Measurements from ENCODE around the gene BIRC2.

Gene BIRC2

DNA sequence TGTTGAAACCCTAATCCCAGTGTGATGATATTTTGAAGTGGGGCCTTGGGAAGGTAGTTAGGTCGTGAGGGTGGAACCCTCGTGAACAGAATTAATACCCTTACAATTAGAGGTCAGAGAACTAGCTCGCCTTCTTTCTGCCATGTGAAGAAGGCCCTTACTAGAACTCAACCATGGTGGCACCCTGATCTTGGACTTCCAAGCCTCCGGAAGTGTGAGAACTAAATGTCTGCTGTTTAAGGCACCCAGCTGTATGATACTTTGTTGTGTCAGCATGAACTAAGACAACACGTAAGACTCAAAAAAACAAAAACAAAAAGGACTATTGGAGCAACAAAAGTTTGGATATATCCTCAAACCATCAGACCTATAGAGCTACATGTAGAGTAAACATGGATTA is 53.6 kb downstream of the BIRC2 start:
- H3K9me2 ChIP-seq (replicated peaks; ENCODE audit: control insufficient read depth, low read length) = no peaks in the 10 kb centered on the region
- no peaks in the 10 kb centered on the region for H3K27me3 ChIP-seq (ENCODE audit: control insufficient read depth, low read length)
- TF ChIP-seq, protein P1, sequence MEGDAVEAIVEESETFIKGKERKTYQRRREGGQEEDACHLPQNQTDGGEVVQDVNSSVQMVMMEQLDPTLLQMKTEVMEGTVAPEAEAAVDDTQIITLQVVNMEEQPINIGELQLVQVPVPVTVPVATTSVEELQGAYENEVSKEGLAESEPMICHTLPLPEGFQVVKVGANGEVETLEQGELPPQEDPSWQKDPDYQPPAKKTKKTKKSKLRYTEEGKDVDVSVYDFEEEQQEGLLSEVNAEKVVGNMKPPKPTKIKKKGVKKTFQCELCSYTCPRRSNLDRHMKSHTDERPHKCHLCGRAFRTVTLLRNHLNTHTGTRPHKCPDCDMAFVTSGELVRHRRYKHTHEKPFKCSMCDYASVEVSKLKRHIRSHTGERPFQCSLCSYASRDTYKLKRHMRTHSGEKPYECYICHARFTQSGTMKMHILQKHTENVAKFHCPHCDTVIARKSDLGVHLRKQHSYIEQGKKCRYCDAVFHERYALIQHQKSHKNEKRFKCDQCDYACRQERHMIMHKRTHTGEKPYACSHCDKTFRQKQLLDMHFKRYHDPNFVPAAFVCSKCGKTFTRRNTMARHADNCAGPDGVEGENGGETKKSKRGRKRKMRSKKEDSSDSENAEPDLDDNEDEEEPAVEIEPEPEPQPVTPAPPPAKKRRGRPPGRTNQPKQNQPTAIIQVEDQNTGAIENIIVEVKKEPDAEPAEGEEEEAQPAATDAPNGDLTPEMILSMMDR (IDR thresholded peaks at IDR 0.05; ENCODE audit: low read depth, low read length, poor library complexity, severe bottlenecking) = no peak
- TF ChIP-seq EZH2phosphoT487 (IDR thresholded peaks at IDR 0.05; ENCODE audit: borderline replicate concordance, low read length) = no peak
- H4K20me1 ChIP-seq (ENCODE audit: control insufficient read depth, insufficient read depth, low read depth, low read length) = no peaks in the 10 kb centered on the region
- H3K4me2 ChIP-seq (ENCODE audit: low read length) = no peak overlapping the region
- H3F3A ChIP-seq (ENCODE audit: control insufficient read depth, insufficient read depth) = peaks cover 10% of the 10 kb centered on the region
- H3K4me1 ChIP-seq (ENCODE audit: control insufficient read depth, low read length) = no peaks in the 10 kb centered on the region
- peaks cover 25% of the 10 kb centered on the region for H3K79me2 ChIP-seq (ENCODE audit: control insufficient read depth, low read length)
- H3K4me3 ChIP-seq (ENCODE audit: low read length) = no peak overlapping the region
- H3K36me3 ChIP-seq (ENCODE audit: control insufficient read depth, low read length) = peaks cover 79% of the 10 kb centered on the region
- no peaks in the 10 kb centered on the region for H3K9me3 ChIP-seq (ENCODE audit: control insufficient read depth, insufficient read depth, low read length)
- no peak overlapping the region for H3K27ac ChIP-seq (ENCODE audit: low read depth, low read length)

DNA sequence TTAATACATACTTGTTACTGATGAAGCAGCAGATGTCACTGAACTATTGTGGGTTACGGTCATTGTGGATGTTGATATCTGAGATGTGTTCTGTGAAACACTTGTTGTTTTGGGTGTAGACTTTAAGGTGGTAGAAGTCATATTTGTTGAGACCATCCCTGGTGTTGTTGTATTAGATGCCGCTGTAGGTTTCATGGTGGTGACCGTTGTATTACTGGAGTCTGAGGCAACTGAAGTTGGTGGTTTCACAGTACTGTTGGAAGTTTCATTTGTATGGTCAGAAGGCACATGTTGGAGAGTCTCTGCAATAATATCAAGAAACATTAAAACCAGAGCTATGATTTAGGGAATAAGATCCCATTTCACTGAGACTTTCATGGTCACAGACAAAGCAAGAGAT is 54.9 kb downstream of the BIRC2 start:
- no peak for TF ChIP-seq EZH2phosphoT487 (IDR thresholded peaks at IDR 0.05; ENCODE audit: borderline replicate concordance, low read length)
- Histone ChIP-seq H3K4me3 (ENCODE audit: low read length) (no peak overlapping the region), H3K36me3 (ENCODE audit: control insufficient read depth, low read length) (peaks cover 78% of the 10 kb centered on the region), H4K20me1 (ENCODE audit: control insufficient read depth, insufficient read depth, low read depth, low read length) (no peaks in the 10 kb centered on the region), H3F3A (ENCODE audit: control insufficient read depth, insufficient read depth) (peaks cover 10% of the 10 kb centered on the region), H3K27ac (ENCODE audit: low read depth, low read length) (no peak overlapping the region), H3K4me1 (ENCODE audit: control insufficient read depth, low read length) (no peaks in the 10 kb centered on the region), H3K27me3 (ENCODE audit: control insufficient read depth, low read length) (no peaks in the 10 kb centered on the region), H3K79me2 (ENCODE audit: control insufficient read depth, low read length) (peaks cover 37% of the 10 kb centered on the region), H3K9me3 (ENCODE audit: control insufficient read depth, insufficient read depth, low read length) (no peaks in the 10 kb centered on the region), H3K4me2 (ENCODE audit: low read length) (no peak overlapping the region), H3K9me2 (replicated peaks; ENCODE audit: control insufficient read depth, low read length) (no peaks in the 10 kb centered on the region)

DNA sequence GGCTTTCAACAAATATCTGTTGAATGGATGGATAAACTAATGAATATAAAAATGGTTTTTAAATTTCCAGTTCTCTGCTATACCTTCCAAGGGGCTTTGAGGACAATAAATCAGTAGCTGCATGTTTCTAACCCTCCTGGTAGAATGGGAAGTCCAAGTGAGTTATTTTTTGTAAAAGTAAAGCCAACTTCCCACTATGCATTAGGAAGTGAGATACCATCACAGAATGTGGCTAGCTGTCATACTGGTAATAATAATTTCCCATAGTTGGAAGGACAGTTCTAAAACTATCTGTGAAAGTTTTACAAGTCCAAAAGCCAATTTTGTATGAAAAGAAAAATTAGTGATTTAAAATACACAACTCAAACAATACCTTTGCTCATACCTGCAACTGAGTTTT is 55.5 kb downstream of the BIRC2 start:
- peaks cover 10% of the 10 kb centered on the region for H3F3A ChIP-seq (ENCODE audit: control insufficient read depth, insufficient read depth)
- H3K9me2 ChIP-seq (replicated peaks; ENCODE audit: control insufficient read depth, low read length) = no peaks in the 10 kb centered on the region
- no peaks in the 10 kb centered on the region for H3K9me3 ChIP-seq (ENCODE audit: control insufficient read depth, insufficient read depth, low read length)
- no peaks in the 10 kb centered on the region for H3K4me1 ChIP-seq (ENCODE audit: control insufficient read depth, low read length)
- no peak overlapping the region for H3K27ac ChIP-seq (ENCODE audit: low read depth, low read length)
- H4K20me1 ChIP-seq (ENCODE audit: control insufficient read depth, insufficient read depth, low read depth, low read length) = no peaks in the 10 kb centered on the region
- H3K4me2 ChIP-seq (ENCODE audit: low read length) = no peak overlapping the region
- H3K27me3 ChIP-seq (ENCODE audit: control insufficient read depth, low read length) = no peaks in the 10 kb centered on the region
- no peak for TF ChIP-seq EZH2phosphoT487 (IDR thresholded peaks at IDR 0.05; ENCODE audit: borderline replicate concordance, low read length)
- TF ChIP-seq, protein P1 (IDR thresholded peaks at IDR 0.05; ENCODE audit: low read depth, low read length, poor library complexity, severe bottlenecking) = no peak
- peaks cover 43% of the 10 kb centered on the region for H3K79me2 ChIP-seq (ENCODE audit: control insufficient read depth, low read length)
- no peak overlapping the region for H3K4me3 ChIP-seq (ENCODE audit: low read length)
- peaks cover 78% of the 10 kb centered on the region for H3K36me3 ChIP-seq (ENCODE audit: control insufficient read depth, low read length)

DNA sequence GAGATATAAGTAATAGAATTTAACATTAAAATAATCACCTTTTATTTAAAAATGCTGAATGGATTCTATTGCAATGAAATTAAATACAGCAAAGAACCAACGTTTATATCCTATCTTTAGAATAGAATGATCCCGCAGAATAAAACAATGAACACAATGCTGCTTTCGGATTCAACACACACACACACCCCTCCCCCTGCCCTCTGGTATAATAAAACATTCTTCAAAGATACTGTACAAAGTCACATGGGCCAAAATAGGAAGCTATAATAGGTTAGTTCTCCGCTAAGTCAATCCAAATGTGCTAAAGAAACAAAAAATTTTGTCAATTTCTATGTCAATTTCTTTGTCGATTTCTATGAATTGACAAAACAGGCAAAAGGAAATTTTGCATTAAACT is 58.5 kb downstream of the BIRC2 start:
- peaks cover 3% of the 10 kb centered on the region; the same call in 1 of the 2 replicates for H4K20me1 ChIP-seq (ENCODE audit: control insufficient read depth, insufficient read depth, low read depth, low read length)
- H3K4me3 ChIP-seq (ENCODE audit: low read length) = no peak overlapping the region
- H3K27me3 ChIP-seq (ENCODE audit: control insufficient read depth, low read length) = no peaks in the 10 kb centered on the region
- H3K9me3 ChIP-seq (ENCODE audit: control insufficient read depth, insufficient read depth, low read length) = no peaks in the 10 kb centered on the region
- H3F3A ChIP-seq (ENCODE audit: control insufficient read depth, insufficient read depth) = peaks cover 4% of the 10 kb centered on the region
- no peaks in the 10 kb centered on the region for H3K9me2 ChIP-seq (replicated peaks; ENCODE audit: control insufficient read depth, low read length)
- peaks cover 71% of the 10 kb centered on the region for H3K79me2 ChIP-seq (ENCODE audit: control insufficient read depth, low read length)
- TF ChIP-seq, protein P1 (IDR thresholded peaks at IDR 0.05; ENCODE audit: low read depth, low read length, poor library complexity, severe bottlenecking) = no peak
- TF ChIP-seq EZH2phosphoT487 (IDR thresholded peaks at IDR 0.05; ENCODE audit: borderline replicate concordance, low read length) = no peak
- H3K4me2 ChIP-seq (ENCODE audit: low read length) = no peak overlapping the region
- H3K4me1 ChIP-seq (ENCODE audit: control insufficient read depth, low read length) = no peaks in the 10 kb centered on the region
- no peak overlapping the region for H3K27ac ChIP-seq (ENCODE audit: low read depth, low read length)
- H3K36me3 ChIP-seq (ENCODE audit: control insufficient read depth, low read length) = peaks cover 77% of the 10 kb centered on the region
